Caco-2 (cell line): Measurements from ENCODE around the gene PGC. TPM values are rescaled to one million over a fixed set of nuclear protein-coding genes. Genes with fewer than 3 reads are reported as not detected.

Experiments used
- BruUV-seq: library from RNA; stranded (reverse); fragments of 400-500 nt; replicated peaks from 2 replicates; lab custom pipeline; 2021; lab: Mats Ljungman, UMichigan
- CTCF ChIA-PET: fragments of 300-600 bp; sonication (Branson Sonifier 250); formaldehyde crosslinking; loops from one replicate; lab custom pipeline; 2022; ENCODE audit warnings: antibody characterized with exemption; lab: Charles Lee
- POLR2A ChIA-PET: fragments of 300-600 bp; sonication (Branson Sonifier 250); formaldehyde crosslinking; loops from one replicate; lab custom pipeline; 2022; ENCODE audit warnings: antibody characterized with exemption; lab: Charles Lee
- DNase-seq, 2 experiments: peaks; one replicate each; pipeline versions ENCODE4 v3.0.0 to v3.0.0-alpha.2; 2020 to 2022
- H3K27me3 ChIP-seq: replicated peaks from 2 replicates; pipeline ENCODE4 v1.6.0; 2011; ENCODE audit warnings: low read length; ENCODE audit not compliant: control insufficient read depth, insufficient read depth
- H3K36me3 ChIP-seq: 2 replicates; pipeline ENCODE4 v1.5.1; 2011; ENCODE audit warnings: low read length; ENCODE audit not compliant: control insufficient read depth, insufficient read depth
- H3K4me1 ChIP-seq: fragments of 250-450 bp; sonication (Bioruptor Pico); 2 replicates; pipeline ENCODE4 v1.5.1; 2020; ENCODE audit warnings: mild to moderate bottlenecking
- H3K4me3 ChIP-seq: 2 replicates; pipeline ENCODE4 v1.5.1; 2011; ENCODE audit warnings: low read depth, mild to moderate bottlenecking, control low read depth, low read length
- H3K9me3 ChIP-seq: fragments of 250-450 bp; sonication (Bioruptor Pico); 2 replicates; pipeline ENCODE4 v1.5.1; 2020; ENCODE audit warnings: mild to moderate bottlenecking, moderate library complexity
- H3K27ac Mint-ChIP-seq: one replicate; pipeline ENCODE4 v1.8.0; 2022; ENCODE audit warnings: mixed read lengths; ENCODE audit not compliant: unreplicated experiment
- H3K27me3 Mint-ChIP-seq: one replicate; pipeline ENCODE4 v1.8.0; 2022; ENCODE audit warnings: mixed read lengths; ENCODE audit not compliant: insufficient read depth, unreplicated experiment
- H3K36me3 Mint-ChIP-seq: one replicate; pipeline ENCODE4 v1.8.0; 2022; ENCODE audit warnings: mild to moderate bottlenecking, mixed read lengths; ENCODE audit not compliant: insufficient read depth, unreplicated experiment
- H3K4me1 Mint-ChIP-seq: one replicate; pipeline ENCODE4 v1.8.0; 2022; ENCODE audit warnings: low read depth, mixed read lengths; ENCODE audit not compliant: unreplicated experiment
- H3K4me3 Mint-ChIP-seq: one replicate; pipeline ENCODE4 v1.8.0; 2022; ENCODE audit warnings: mild to moderate bottlenecking, moderate library complexity, mixed read lengths; ENCODE audit not compliant: unreplicated experiment
- H3K9me3 Mint-ChIP-seq: one replicate; pipeline ENCODE4 v1.8.0; 2022; ENCODE audit warnings: mixed read lengths; ENCODE audit not compliant: unreplicated experiment
- intact Hi-C: fragments of 100-400 bp; cut with micrococcal nuclease; formaldehyde crosslinking; loops from one replicate; pipeline ENCODE4 v1.10.0; 2022; ENCODE audit not compliant: unreplicated experiment
- total RNA-seq: library from RNA; stranded (reverse); gene quantifications from 2 replicates; pipeline ENCODE4 v1.2.3, GENCODE V29; 2022
- TF ChIP-seq, protein P1 (sequence below), 2 experiments: fragments of 200-600 bp in 1 of 2; IDR thresholded peaks; 1 replicate in 1 of 2; 2 replicates in 1 of 2; pipeline versions ENCODE4 v1.5.1 to v1.8.0; 2011 to 2022; ENCODE audit warnings: antibody characterized with exemption in 1 of 2, control low read depth in 1 of 2, inconsistent platforms in 1 of 2, low read depth in 1 of 2, low read length in 1 of 2, mild to moderate bottlenecking in 1 of 2, moderate library complexity in 1 of 2; ENCODE audit not compliant: insufficient read depth in 1 of 2, severe bottlenecking in 1 of 2, unreplicated experiment in 1 of 2

Gene PGC
- total RNA-seq, 1 experiment from 2014 or later = 12.2 TPM

DNA sequence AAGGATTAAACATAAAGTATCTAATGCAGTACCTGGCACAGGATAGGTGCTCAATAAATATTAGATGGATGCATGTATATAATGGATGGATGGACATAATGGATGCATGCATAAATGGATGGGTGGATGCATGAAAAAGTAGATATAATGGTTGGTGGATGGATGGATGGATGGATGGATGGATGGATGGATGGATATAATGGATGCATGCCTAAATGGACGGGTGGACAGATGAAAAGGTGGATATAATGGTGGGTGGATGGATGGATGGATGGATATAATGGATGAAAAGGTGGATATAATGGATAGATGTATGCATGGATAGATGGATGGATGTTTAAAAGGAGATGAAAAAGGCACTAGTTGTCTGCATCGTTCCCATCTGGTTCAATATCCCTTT is 37.8 kb downstream of the PGC start:
- ChIA-PET POLR2A (no interaction called here), CTCF (no interaction called here)
- Mint-ChIP-seq H3K4me3 (no peak overlapping the region), H3K27ac (no peak overlapping the region), H3K27me3 (no peaks in the 10 kb centered on the region), H3K9me3 (no peaks in the 10 kb centered on the region), H3K4me1 (no peaks in the 10 kb centered on the region), H3K36me3 (peaks cover 4% of the 10 kb centered on the region)
- Histone ChIP-seq H3K4me3 (no peak overlapping the region), H3K36me3 (no peaks in the 10 kb centered on the region), H3K9me3 (no peaks in the 10 kb centered on the region), H3K4me1 (no peaks in the 10 kb centered on the region), H3K27me3 (no peaks in the 10 kb centered on the region)
- no TSS peak for BruUV-seq
- TF ChIP-seq, protein P1, sequence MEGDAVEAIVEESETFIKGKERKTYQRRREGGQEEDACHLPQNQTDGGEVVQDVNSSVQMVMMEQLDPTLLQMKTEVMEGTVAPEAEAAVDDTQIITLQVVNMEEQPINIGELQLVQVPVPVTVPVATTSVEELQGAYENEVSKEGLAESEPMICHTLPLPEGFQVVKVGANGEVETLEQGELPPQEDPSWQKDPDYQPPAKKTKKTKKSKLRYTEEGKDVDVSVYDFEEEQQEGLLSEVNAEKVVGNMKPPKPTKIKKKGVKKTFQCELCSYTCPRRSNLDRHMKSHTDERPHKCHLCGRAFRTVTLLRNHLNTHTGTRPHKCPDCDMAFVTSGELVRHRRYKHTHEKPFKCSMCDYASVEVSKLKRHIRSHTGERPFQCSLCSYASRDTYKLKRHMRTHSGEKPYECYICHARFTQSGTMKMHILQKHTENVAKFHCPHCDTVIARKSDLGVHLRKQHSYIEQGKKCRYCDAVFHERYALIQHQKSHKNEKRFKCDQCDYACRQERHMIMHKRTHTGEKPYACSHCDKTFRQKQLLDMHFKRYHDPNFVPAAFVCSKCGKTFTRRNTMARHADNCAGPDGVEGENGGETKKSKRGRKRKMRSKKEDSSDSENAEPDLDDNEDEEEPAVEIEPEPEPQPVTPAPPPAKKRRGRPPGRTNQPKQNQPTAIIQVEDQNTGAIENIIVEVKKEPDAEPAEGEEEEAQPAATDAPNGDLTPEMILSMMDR (IDR thresholded peaks at IDR 0.05; ENCODE audit: insufficient read depth in 1 of 2, low read depth in 1 of 2, low read length in 1 of 2, severe bottlenecking in 1 of 2, unreplicated experiment in 1 of 2) = no peak
- no peak for DNase-seq
- intact Hi-C loops = no loop called here

DNA sequence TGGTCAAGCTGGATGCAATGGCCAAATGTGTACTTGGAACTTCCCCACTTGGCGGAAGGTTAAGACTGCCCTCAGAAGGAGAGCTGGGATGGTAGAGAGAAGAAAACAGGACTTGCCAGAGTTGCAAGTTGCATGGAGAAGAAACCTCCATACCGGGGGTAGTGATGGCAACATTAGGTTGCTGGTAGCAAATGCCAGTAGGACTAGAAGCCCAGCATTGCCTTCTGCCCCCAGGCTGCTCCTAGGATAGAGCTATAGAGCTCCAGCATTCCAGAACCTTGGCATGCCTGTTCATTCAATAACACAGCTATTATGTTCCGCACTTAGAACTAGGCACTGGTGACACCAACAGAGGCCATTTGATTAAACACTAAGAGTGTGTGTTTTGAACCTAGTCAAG is 38.3 kb downstream of the PGC start:
- TF ChIP-seq, protein P1 (IDR thresholded peaks at IDR 0.05; ENCODE audit: insufficient read depth in 1 of 2, low read depth in 1 of 2, low read length in 1 of 2, severe bottlenecking in 1 of 2, unreplicated experiment in 1 of 2) = no peak
- Histone ChIP-seq H3K4me1 (no peaks in the 10 kb centered on the region), H3K36me3 (no peaks in the 10 kb centered on the region), H3K9me3 (no peaks in the 10 kb centered on the region), H3K27me3 (no peaks in the 10 kb centered on the region), H3K4me3 (no peak overlapping the region)
- no TSS peak for BruUV-seq
- Mint-ChIP-seq H3K36me3 (peaks cover 4% of the 10 kb centered on the region), H3K9me3 (no peaks in the 10 kb centered on the region), H3K4me3 (no peak overlapping the region), H3K27ac (no peak overlapping the region), H3K27me3 (no peaks in the 10 kb centered on the region), H3K4me1 (no peaks in the 10 kb centered on the region)
- no peak for DNase-seq
- ChIA-PET CTCF (interaction anchor here (0.7 kb wide), 1 partner anchor 78 kb away, joined by 3 read pairs; no protein-coding TSS in a partner anchor), POLR2A (no interaction called here)
- intact Hi-C loops = no loop called here

DNA sequence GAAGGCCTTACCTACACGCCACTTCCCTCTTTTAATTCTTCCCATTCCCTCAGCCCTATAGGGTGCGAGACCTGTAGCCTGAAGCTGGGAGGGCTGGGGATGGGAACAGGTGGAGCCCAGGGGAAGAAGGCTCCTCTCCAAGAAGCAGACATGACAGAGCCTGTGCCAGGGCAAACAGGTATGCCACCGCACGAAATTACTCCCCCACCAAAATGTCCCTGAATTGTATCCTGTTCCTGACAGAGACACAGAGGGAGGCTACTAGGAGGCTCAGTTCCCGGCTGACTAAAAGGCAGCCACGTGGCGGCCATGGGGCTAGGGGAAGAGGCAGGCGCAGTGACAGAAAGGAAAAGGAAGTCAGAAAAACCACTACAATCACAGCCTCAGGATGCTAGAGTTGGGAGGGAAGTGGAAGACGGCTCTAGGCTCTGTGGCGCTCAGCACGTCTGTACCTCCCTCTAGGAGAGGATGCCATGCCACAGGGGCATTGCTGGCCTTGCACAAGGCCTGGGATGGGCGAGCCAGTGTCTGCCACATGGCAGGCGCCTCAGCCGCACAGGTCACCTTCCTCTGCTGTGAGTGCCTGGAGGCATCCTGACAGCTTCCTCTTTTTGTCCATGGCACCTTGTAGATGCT is 39.5 kb downstream of the PGC start:
- no peaks in the 10 kb centered on the region for H3K4me1 ChIP-seq
- no peaks in the 10 kb centered on the region for H3K9me3 ChIP-seq
- intact Hi-C loops = no loop called here
- TF ChIP-seq, protein P1 (IDR thresholded peaks at IDR 0.05; ENCODE audit: insufficient read depth in 1 of 2, low read depth in 1 of 2, low read length in 1 of 2, severe bottlenecking in 1 of 2, unreplicated experiment in 1 of 2) = no peak
- no peaks in the 10 kb centered on the region for H3K27me3 ChIP-seq
- H3K36me3 ChIP-seq = no peaks in the 10 kb centered on the region
- Mint-ChIP-seq H3K27me3 (no peaks in the 10 kb centered on the region), H3K4me3 (no peak overlapping the region), H3K27ac (no peak overlapping the region), H3K9me3 (no peaks in the 10 kb centered on the region), H3K36me3 (peaks cover 4% of the 10 kb centered on the region), H3K4me1 (no peaks in the 10 kb centered on the region)
- DNase-seq = no peak
- ChIA-PET CTCF (interaction anchor here (0.6 kb wide), 1 partner anchor 307 kb away, joined by 4 read pairs; no protein-coding TSS in a partner anchor), POLR2A (no interaction called here)
- no TSS peak for BruUV-seq
- no peak overlapping the region for H3K4me3 ChIP-seq
